ENCODE results near the gene CCR5AS.
"Not testable (repeated sequence)": the region's sequence is repeated elsewhere in the genome, so short reads cannot be mapped to it uniquely, and the experiment has no call there.

The CCR5AS gene

DNA sequence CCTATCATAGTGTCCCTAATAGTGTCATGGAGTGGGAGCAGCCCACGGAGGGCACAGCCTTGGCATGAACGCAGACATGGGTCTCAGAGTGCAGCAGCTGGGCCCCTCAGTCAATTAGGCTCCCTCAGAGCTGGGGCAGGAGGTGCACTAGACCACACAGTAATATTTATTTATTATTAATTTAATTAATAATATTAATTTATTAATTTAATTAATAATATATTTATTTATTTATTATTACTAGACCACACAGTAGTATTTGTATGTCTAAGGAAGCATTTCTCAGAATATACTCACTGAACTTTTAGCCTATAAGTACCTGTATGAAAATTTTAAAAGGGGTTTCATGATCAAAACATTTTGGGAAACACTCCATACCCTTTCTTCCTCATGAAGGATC lies 5.3 kb downstream of the CCR5AS start:
- DNase-seq, result no peak

DNA sequence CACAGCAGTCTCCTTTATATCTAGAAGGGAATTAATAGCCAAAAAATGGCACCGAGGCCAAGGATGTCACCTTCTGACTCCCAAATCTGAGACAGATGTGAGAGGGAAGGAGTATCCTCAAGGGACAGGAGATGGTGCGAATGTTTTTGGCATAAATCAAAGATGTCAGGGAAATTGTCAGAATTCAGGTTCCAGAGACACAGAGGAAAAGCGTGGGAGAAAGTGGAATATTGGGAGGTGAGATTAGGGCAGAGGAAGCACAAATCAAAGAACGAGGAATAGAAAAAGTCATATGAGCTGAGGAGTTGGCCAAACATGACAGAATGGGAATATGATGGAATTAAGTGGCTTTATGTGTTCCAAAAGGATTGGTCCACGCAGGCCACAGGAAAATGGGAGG lies 6.0 kb downstream of the CCR5AS start:
- no peak for DNase-seq

GRCh38 chr3:46400000-46400734 lies 6.7 kb downstream of the CCR5AS start:
- no peak for DNase-seq

DNA sequence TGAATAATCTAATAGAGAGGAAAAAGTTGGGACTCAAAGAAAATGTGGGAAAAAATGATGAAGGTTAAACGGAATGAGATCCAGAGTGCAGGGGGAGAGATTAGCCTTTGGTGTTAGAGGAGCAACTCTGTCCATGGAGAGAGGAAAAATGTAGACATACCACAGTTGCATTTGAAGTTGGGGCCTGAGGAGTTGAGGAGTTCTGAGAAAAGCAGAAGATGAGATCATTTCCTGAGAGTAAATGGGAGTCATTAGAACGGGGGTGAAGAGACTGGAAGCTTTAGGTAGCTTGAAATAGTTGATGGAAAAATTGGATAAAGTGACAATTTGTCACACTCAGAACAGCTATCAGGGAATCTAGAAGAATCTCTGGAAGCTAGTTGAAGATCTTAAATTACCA lies 7.3 kb downstream of the CCR5AS start:
- no peak for DNase-seq

- DNase-seq, result no peak
Measured at GRCh38 chr3:46399098-46399497, 7.8 kb downstream of the CCR5AS start.

DNA sequence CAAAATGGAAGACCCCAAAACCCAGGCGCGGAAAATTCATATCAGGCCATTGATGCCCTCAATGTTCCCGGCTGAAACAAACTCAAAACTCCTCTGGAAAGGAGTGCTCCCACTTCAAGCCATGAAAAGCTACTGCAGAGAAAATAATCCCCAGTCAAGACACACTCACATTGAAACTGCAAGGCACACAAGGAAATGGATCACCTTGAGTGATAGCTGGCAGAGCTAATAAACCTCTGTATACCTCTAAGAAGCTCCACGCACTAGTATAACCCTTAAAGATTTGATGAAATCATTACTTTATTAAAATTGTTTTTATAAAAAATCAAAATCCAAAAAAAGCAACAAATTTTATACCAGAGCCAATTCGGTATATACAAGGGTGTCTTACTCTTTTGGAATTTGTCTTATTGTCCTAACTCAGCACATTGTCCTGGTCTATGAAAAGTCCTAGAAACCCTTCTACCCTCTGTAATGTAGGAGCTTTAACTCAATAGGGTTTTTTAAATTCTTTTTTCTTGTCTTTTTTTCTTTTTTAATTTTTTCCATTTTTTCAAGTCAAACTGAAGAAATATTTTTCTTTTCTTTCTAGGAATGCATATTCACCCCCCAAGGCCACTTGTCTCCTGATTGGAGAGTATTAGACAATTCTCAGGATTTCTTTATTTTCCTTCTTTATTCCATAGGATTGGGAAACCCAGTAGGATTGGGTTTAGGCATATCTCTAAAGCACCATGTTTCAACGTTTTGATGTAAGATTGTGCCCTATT lies 8.5 kb downstream of the CCR5AS start:
- DNase-seq, result no peak

GRCh38 chr3:46397111-46397510 lies 9.8 kb downstream of the CCR5AS start:
- no peak for DNase-seq

DNA sequence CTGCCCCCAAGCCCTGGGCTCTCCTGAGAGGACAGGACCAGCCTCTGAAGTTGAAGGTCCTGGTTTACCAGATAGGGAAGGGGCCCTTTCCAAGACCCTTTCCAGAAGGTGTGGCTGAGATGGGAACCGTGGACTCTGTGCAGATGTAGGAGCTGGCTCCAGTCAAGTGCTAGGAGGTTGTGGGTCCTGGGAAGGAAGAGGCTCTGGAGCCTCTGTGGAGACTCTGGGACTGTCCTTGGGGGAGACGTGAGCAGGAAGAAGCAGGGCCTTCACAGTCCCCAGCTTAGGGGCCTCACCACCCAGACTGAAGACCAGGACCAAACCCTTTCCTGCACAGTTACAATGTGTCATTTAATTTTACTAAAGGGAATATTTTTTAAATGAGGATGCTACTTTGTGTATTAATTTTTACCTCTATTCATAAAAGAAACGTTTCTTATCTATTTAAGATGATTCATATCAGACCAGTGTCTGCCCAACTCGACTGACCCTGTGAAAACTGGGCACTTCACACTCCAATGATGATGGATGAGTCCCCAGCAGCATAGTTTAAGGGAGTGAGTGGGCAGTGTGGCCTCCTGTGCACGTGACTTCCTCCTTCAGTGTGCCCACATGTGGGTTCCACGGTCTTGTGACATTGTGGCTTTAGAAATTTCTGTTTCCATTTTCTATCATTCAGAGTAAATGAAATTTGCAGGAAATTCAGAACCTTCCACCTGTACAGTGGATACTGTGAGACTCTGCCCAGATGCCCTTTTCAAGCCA lies 10.9 kb downstream of the CCR5AS start:
- DNase-seq, result no peak

- DNase-seq, result no peak
Measured at GRCh38 chr3:46395210-46395661, 11.6 kb downstream of the CCR5AS start.

DNA sequence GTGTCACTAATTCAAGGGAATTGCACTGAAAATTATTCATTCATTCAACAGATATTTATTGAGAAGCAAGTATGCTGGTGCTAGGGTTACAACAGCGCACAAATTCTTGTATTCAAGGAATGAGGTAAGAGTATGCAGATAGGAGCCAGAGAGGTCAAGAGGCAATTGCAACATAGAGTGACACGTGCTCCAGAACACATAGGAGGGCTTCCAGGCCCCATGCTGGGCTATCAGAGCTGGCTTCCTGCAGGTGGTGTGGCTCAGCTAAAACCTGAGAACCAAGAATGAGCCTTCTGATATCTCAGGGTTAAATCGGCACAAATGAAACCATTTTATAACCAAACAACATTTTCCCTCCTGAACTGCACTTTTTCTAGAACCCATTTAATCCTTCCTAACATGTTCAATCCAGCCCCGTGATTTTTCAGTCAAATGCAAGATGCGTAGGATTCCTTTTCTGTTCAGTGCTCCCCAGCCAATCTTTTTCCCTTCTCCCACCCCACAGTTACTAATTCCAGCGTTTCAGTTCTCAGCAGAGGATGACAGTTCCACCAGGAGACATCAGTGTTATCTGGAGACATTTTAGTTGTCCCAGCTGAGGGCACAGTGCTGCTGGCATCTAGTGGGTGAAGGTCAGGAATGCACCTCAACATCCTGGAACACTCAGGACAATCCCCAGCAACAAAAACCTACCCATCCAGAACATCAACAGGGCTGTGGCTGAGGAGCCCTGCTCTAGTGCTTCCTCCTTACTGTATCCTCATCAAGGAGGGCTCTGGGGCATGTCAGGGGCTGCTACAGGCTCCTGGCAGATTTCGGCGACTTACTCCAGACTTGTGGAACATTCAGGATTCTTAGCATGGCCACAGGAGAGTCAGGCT lies 13.1 kb downstream of the CCR5AS start:
- no peak for DNase-seq

GRCh38 chr3:46393011-46393410 lies 13.9 kb downstream of the CCR5AS start:
- no peak for DNase-seq

- DNase-seq, result not testable (repeated sequence)
Measured at GRCh38 chr3:46391526-46391925, 15.3 kb downstream of the CCR5AS start.

DNA sequence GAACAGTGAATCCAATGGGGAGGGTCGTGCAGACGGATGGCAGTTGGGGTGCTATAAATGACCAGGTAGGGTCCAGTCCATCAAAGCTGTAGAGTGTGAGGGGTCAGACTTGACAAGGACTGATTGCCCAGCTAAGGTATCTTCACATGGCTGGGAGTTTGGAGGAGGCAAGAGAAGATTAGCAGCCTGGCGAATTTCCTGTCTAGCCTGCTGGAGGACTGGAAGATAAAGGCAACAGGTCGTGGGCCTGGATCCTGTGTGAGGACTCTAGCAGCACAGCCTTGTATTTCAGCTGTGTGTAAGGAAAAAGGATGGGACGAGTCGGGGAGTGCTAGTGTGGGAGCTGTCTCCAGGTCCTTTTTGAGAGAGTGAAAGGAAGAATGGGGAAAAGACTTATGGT lies 17.6 kb downstream of the CCR5AS start:
- no peak for DNase-seq

GRCh38 chr3:46388847-46389246 lies 18.0 kb downstream of the CCR5AS start:
- DNase-seq, result not testable (repeated sequence)

DNA sequence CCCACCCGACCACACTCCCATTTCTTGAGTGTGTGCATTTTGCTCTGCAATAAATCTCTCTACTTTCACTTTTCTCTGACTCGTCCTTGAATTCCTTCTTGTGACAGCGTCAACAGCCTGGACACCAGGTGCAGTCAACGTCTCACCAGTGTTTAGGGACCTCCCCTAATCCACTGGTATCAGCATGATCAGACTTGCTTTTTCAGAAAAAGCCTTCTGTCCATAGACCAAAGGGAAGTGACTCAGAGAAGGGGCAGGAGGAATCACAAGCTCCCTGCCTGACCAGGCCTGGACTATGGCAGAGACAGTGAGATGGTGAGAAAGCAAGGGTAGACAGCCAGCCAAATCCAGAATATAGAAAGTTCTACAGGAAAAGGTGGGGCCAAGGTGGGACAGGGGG lies 20.7 kb downstream of the CCR5AS start:
- DNase-seq, result no peak

DNA sequence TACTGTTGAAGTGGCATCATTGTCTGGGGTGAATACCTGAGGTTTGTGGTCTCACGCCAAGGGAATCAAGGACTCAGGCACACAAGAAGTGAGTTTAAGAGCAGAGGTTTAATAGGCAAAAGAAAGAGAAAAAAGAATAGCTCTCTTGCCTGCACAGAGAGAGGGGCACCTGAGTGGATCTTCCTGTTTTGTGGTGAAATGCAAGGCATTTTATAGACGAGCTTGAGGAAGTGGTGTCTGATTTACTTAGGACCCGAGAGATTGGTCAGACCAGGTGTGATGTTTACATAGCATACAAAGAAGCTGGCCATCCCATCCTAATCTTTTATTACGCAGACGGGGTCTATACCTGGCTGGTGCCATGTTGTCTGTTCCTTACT lies 22.9 kb downstream of the CCR5AS start:
- DNase-seq, result no peak

DNA sequence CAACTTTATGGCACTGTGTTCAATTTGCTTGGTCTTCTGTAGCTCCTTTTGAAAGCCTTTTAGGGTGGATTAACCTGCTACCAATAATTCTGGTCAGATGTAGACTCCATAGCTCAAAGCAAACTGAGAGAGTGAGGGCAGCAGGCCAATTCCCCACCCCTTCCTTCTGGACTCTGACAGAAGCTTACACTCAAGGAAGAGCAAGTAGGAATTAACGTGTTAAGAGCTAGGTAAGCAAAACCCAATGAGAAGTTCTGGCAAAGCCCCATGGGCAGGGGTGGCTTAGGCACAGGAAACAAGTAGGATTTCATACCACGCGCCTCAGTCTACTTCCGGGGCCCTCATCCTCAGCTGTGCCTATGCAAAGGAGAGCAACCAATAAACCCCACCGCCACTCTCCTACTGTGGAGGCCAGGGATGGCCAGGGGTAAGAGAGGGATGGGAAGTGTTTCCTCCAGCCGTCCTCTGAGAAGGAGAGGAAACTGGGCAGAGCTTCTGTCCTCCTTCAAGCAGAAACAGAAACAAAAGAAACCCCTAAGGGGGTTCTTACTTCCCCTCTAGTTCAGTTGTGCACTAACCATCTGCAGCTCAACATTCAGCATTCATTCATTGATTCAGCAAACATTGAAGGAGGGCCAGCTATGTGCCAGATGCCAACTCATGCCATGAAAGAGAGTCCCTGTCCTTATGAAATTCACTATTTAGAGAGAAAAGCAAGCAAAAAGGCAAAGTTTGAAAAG lies 23.5 kb downstream of the CCR5AS start:
- no peak for DNase-seq

DNA sequence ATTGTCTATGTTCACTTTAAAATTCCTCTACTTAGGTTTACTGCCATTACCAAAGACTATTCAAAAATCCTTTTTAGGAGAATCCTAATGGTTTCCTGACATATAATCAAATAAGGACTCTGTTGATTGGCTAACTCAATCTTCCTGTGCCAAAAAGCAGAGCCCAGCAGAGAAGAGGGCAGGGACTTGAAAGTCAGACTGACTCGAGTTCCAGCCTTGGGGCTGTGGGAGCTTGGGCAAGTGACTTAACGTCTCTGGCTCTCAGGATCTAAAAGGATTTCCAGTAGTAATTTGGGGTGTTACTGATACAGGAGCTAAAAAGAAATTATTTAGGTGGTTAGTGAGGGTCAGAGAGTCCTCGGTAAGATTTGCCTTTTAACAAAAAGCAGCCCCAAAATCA lies 25.2 kb downstream of the CCR5AS start:
- DNase-seq, result no peak

DNA sequence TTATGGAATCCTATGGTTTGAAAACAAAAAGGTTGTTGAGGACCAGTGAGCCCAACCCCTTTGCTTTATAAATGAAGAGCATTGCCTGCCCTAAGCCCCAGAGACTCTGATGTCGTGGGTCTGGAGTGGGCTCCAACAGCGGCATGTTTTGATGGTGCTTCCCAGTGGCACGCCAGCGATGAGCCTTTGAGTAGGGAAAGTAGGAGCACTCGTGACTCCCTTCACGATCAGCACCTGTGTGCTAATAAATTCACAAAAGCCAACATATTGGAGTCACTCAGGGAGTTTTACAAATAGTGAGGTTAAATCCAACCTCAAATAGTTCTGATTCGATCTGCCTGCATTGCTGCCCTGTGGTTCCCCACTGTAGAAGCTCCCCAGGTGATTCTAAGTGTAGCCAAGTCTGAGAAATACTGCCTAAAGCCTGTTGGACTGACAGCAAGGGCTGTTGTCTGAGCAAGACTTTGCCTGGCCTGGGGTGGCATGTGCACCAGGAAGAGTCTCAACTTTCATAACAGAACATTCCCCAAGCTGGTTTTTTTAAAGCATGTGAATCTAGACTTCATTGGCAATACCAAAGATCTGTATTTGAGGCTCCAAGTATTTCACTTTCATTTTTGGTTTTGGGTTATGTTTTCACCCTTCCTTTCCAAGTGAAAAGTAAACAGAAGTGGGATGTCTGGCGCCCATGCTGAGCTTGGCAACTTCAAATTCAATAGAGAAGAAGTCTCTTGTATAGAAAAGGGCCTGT lies 26.2 kb downstream of the CCR5AS start:
- no peak for DNase-seq

DNA sequence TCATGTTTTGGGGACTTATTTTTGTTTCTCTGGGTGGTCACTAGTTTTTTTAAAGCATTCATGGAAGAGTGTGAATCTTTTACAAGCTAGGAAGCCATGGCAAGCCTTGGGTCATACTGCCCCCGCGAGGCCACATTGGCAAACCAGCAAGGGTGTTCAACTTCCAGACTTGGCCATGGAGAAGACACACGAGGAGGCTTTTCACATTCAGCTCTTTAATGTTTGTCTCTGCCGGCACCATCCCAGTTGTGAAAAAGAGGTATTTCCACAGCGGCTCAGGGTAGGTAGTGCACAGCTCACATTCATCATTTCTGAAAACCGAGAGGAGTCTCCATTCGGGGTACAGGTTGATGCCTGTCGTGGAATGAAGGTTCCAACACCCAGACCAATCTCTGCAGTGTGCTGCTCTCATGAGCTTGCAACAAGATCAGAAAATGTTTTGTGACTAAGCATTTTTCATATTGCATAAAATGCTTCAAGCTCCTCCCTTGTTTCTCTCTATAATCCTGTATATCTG lies 28.4 kb downstream of the CCR5AS start:
- peak in 3 of 4 experiments; percentile 25 to 57 (median 26) for DNase-seq

DNA sequence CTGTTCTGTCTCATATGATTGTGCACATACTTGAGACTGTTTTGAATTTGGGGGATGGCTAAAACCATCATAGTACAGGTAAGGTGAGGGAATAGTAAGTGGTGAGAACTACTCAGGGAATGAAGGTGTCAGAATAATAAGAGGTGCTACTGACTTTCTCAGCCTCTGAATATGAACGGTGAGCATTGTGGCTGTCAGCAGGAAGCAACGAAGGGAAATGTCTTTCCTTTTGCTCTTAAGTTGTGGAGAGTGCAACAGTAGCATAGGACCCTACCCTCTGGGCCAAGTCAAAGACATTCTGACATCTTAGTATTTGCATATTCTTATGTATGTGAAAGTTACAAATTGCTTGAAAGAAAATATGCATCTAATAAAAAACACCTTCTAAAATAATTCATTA lies 31.1 kb downstream of the CCR5AS start:
- no peak for DNase-seq

All from activated naive CD4-positive, alpha-beta T cell (primary cell).